Erythroblast (primary cell): Measurements from ENCODE around the gene SKI.

Source experiments
- GATA1 ChIP-seq: IDR thresholded peaks from 2 replicates; pipeline ENCODE4 v1.6.1; 2011; ENCODE audit warnings: low read depth, mild to moderate bottlenecking, control low read depth, low read length, moderate library complexity
- POLR2A ChIP-seq: IDR thresholded peaks from 2 replicates; pipeline ENCODE4 v1.6.1; 2011; ENCODE audit warnings: mild to moderate bottlenecking, low read length

- TF ChIP-seq POLR2A (no peak), GATA1 (no peak)
These were observed 2.0 kb downstream of the SKI start for GRCh38 chr1:2229911-2230731.
